ENCODE data around the gene RSPH6A.

RSPH6A gene

DNA sequence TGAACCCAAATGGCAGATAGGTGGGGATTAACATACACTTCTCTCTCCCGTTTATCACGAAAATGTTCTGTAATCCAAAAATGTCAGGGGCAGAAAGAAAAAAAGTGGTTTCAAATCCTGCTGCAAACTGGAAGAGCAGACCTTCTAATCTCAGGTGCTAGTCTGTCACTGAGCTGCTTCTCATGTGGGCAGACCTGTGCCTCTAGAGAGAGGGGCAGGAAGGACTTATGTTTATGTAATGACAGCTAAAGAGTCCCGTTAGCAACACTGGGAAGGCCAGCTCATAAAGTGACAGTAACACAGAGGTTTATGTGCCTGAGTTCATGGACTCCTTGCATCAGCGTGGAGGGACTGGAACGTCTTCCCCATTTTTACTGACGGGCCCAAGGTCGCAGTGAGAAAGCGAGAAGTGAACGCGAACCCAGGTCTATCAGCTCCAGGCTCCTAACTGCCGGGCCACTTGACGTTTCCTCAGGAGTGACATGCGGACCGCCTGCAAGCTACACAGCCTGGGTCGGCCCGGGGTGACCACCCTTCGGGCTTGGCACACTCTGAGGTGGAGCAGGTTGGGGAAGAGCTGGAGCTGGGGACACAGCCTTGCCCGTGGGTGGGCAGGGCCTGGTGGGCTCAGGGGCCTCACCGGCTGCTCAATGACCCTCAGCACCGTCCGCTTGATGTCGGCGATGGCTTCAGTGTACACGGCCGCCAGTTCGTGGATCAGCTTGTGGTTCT is 9.6 kb upstream of the RSPH6A start:
- no peak for DNase-seq

DNA sequence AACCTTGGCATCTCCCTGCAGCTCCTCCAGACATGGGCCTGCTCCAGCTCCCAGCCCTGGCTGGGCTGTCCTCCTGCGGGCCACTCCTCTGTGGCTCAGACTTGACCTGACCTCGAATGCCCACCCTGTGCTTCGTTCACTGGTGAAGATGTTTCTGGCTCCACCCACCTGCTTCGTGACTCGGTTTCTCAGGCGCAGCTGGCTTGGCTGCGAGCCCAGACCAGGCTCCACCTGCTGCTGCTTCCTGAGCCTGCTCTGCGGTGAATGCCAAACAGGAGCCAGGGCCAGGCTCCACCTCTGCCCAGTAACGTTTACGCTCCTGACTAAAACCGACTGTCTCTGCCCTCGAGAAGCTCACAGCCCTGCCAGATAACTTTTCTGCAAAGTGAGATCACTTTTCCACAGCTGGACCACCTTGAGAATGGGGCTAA is 8.9 kb upstream of the RSPH6A start:
- DNase-seq, result peak; percentile 65

- DNase-seq, result no peak
Observed at GRCh38 chr19:45823182-45823581, 8.1 kb upstream of the RSPH6A start.

DNA sequence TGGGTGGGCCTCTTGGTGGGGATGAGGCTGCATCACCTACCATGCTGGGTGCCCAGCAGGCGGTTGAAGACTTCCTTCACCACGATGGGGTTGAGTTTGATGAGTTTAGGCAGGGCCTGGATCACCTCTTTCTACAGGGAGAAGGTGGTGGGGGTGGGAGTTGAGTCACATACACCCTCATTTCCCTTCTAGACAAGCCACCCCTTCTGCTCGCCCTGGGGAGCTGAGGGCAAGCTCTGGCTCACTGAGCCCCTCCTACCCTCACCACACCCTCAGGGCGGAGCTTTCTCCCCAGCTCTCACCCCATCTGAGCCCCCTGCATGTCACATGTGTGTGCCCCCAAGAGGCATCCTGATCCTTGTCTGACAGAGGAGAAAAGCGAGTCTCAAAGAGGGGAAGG is 7.6 kb upstream of the RSPH6A start:
- no peak for DNase-seq

DNA sequence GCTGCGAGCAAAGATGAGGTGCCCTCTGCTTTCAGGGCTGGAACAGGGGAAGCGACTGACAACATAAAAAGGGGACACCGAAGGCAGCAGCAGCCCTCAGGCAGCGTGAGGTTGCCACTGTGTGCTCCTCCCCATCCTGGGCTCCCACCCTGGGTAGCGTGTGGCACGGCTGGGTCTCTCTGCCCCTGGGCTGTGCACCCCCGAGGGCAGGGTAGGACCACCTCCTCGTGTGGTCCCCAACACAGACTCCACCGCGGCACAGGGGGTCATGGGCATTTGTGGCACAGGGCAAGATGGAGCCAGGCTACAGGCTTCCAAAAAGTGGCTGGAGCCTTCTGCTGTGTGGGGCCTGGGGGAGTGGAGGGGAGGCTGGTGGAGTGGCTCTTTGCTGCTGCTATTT is 6.5 kb upstream of the RSPH6A start:
- no peak for DNase-seq

DNA sequence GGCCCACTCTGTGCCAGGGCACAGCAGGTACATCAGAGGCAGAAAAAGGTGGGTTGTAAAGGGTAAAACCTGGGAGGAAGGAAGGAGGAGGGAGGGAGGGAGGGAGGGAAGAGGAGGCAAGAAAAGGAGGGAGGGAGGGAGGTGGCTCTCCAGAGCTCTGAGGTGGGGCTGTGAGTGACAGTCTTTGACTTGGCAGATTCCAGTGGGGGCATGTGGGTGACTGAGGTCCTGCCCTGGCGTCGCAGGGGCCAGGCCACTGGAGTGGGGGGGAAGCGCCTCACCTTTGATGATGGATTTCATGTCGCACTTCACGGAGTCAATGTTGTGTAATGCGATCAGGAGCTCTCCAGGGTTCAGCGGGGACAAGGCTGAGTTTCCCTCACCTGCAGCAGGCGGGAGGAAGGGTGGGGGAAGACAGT is 6.0 kb upstream of the RSPH6A start:
- no peak for DNase-seq

DNA sequence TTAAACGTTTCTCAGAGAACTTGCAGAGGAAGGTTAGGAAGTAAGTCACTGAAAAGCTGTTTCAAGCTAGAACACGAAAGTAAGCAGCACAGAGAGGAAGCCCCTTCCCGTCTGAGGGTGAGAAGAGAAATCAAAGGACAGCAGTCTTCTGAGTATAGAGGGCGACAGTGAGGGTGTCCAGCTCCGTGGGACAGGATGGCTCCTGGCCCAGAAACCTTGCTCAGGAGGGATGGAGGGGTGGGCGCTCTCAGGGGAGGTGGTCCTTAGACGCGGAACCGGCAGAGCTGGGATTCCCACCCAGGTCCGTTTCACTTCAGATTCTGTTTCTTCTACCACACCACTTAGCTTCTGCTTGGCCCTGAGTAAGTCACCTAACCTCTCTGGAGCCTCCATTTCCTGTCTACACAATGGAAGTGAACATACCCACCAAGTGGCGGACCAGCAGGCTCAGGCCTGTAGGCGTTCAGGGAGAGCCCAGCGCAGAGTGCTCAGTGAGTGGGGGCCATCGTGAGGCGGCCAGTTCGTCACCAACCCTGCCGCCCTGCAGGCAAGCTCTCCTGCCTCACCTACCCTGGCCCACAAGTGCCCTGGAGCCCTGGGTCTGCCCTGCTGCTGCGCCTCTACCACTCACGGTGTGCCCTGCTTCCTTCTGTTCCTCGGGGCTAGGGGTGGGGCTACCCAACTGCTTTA is 5.5 kb upstream of the RSPH6A start:
- DNase-seq, result no peak

GRCh38 chr19:45819769-45820168 is 4.7 kb upstream of the RSPH6A start:
- DNase-seq, result no peak

GRCh38 chr19:45817725-45818301 is 2.7 kb upstream of the RSPH6A start:
- DNase-seq, result no peak

DNA sequence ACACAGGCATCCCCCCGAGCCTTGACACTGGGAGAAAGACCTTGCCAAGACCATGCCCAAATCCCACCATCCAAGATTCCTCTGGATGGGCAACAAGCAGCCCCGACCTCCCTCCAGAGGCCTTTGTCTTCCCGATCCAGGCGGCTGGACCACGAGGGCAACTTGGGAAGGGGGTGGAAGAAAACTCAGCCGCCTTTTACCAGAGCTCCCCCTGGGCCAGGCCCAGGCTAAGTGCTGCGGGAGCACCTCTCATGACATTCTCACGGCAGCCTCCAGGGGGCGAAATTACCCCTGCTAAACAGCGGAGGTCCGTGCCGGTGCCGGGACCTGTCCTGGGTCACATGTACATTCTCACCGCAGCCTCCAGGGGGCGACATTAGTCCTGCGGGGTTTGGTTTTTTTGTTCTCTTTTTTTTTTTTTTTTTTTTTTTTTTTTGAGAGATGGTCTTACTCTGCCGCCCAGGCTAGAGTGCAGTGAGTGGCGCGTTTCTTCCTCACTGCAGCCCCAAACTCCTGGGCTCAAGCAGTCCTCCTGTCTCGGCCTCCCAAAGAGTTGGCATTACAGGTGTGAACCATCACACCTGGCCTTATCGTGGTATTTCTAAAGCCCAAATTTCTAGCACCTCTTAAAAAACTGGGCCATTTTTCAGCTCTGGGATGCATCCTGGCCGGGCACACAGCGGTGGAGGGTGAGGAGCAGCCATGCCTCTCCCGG is 2.1 kb upstream of the RSPH6A start:
- DNase-seq, result peak; percentile 92

DNA sequence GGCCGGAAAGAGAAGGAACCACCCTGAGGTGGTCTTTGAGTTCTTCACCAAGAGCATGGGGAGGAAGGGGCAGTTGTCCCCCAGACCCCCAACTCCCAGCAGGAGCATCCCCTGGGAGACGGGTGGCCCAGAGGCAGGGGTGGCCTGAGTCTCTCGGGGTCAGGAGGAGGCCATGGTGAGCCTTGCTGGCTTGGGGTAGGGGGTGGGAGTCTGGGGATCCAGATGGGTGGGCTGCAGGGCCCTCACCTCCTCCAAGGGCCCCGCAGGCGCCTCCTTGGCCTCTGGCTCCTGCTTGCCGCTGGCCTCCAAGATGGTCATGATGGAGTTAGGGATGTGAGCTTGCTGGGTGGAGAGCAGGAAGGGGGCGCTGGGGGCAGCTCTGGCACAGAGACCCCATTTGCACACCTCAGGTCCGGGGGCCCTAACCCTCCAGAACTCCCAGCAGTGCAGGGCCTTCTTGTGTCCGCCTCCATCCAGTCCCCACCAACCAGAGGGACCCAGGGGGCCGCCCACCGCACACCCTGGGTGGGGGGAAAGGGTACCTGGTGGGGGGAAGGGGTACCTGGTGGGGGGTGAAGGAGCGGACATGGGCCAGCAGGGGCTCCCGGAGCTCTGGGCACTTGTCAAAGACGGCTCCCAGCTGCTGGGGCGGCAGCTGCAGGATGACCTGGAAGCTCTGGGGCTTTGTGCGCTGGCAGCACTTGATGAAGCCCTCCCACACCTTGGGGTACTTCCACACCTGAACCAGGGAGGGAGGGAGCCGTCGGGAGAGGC is 1.3 kb upstream of the RSPH6A start:
- DNase-seq, result no peak

DNA sequence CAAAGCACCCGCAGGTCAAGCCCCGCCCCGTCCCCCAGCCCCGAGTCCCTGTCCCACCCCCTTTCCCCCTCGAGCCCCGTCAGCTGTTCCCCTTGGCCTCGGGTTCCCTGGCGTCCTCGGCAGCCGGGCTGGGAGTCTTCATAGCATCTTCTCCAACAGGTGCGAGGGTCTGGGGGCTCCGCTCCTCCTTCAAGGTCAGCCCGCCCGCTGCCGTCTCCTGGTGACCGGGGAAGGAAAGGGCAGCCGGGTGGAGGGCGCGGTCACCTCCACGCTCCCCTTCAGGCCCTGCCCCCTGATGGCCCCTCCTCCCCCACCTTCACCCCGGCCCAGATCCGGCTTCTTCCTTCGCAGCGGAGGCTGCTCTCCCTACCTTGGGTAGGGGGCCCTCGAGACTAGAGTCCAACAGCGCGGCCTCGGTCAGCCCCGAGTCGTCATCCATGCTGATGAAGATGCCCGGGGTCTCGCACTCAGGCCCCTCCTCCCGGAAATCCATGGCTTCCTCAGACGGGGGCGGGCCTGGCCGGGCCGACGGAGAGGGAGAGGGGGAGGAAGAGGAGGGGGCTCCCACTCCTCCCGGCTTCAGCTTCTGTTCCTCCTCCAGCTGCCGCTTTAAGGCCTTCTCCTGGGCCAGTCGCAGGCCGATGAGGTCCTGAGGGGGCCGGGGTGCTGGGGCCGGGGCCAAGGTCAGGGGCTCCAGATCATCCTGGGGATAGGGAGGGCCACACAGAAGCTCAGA is 541 bp upstream of the RSPH6A start:
- DNase-seq, result no peak

DNA sequence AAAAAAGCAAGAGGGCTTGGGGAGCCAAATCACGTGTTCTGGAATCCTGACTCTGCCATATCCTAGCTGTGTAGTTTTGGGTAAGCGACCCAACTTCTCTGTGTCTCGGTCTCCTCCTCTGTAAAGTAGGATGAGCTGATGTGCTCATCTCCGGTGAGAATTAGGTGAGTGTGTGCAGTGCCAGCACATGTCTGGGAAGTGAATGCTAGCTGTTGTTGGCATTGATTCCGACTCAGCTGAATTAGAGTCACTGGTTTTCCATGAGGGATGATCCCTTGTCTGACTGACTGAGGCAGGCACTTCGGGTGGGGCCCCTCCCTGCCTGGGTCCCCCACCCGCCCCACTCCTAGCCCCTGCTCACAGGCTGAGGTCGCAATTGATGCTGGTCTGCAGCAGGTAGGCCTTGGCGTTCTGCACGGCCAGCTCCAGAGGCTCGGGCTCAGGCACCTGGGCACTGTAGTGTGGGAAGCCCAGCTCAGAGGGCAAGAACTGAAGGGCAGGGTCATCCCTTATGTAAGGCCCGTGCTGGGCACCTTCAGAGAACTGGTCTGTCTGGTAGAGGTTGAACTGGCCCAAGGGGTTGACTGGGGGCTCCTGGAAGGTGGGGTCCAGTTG is 835 bp downstream of the RSPH6A start:
- no peak for DNase-seq

DNA sequence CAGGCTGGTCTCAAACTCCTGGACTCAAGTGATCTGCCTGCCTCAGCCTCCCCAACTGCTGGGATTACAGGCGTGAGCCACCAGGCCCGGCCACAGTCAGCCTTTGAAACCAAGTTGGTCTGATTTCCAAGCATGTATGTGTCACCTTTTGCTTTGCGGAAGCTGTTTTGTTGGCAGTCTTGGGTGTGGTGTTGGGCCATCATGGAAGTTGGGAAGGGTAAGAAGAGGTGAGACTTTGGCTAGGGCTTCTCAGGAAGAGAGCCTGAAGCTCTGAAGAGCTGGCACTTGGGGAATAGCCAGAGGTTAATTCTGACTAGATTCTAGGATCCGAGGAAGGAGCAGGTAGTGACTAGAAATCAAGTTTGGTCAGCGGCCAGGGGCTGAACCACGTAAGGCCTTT is 2.8 kb downstream of the RSPH6A start:
- no peak for DNase-seq

DNA sequence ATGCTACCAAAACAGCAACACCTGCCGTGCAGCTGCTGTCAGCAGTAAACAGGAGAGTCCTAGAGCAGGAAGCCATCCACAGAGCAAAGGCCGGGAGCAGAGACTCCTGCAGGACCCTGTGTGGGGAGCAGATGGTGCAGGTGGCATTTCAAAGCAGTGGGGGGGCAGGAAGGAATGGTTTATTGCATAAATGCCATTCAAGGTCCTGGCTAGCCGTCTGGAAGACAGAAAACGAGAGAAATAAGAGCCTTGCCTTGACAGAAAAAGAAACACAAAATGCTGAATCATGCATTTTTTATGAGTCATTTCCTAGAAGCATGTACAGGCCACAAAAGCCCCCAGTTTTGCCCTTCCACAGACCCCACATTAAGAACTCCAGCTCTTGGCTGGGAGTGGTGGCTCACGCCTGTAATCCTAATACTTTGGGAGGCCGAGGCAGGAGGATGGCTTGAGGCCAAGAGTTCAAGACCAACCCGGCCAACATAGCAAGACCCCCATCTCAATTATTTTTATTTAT is 5.4 kb downstream of the RSPH6A start:
- DNase-seq, result peak; percentile 92

DNA sequence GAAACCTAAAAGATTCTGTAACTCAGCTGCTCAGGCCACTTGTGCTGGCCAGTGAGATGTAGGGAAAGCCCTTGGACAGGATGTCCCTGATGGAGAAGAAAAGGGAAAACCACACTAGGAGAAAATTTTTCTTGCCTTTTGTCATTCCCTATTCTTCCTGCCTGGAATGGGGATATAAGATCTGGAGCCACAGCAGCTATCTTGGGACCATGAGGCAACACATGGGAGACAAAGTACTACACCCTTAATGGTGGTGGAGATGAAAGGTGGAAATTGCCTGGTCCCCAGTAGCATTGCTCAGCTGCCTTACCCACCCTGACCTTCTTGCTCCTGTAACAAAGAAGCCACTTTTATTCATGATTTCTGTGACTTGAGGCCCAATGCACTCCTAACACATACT is 9.4 kb downstream of the RSPH6A start:
- no peak for DNase-seq

DNA sequence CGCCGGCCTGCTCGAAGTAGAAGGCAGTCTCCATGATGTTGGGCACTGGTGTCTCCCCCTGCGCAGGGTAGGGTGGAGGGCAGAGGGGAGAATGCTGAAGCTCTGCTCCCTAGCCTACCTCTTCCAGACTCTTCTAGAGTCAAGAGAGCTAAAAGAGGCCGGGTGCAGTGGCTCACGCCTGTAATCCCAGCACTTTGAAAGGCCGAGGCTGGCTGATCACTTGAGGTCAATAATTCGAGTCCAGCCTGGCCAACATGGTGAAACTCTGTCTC is 10.2 kb downstream of the RSPH6A start:
- no peak for DNase-seq

DNA sequence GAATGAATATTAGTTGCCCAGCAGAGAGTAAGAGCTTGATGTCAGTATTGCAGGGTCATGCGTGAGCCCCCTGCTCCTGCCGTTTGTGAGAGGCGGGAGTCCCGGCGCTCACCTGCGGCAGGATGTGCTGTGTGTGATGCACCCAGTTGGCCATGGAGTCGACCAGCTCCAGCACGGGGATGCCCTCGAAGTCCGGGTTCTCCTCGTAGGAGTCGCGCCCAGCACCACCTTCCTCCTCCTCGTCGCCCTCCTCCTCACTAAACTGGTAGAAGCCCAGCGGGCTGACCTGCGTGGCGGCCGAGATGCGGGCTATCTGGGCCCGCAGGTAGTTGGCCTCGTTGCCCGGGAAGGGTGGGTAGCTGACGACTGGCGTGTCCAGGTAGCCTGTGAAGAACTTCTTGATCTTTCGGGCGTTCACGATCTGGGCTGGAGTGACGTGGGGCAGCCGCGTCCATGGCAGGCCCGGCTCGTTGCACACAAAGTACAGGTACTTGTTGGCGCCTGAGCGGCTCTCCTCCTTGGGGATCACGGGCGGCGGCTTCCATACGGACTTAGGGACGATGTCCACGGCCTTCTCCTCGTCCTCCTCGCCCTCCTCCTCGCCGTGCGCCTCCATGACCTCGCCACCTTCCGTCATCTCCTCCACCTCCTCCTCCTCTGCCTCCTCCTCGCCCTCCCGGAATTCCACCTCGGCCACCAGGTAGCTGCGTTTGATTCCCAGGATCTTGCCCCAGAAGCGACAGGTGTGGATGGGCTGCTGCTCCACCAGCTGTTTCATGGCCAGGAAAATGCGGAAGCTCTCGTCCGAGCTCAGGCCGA is 10.8 kb downstream of the RSPH6A start:
- no peak for DNase-seq

DNA sequence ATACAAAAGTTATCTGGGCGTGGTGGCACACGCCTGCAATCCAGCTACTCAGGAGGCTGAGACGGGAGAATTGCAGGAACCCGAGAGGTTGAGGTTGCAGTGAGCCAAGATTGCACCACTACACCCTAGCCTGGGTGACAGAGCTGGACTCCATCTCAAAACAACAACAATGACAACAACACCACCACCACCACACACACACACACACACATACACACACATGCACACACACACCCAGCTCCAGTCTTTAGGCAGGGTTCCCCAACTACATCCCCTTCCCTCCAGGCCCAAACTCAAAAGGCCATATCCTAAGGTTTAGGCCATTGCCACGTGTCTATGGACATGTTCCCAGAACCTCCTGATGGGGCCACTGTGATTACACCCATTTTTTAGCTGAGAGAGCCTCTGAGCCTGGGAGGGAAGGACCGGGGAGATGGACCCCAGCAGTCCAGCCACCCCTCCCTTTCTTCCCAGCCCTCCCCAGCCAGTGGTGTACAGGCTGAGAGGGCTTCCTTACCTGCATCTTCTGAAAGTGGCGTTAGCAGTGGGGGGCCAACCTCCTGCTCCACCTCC is 13.4 kb downstream of the RSPH6A start:
- no peak for DNase-seq

GRCh38 chr19:45800070-45800553 is 15.0 kb downstream of the RSPH6A start:
- no peak for DNase-seq
